Activated naive CD4-positive, alpha-beta T cell (primary cell): ENCODE data around the gene SLC22A4.

ENCODE experiments used
- DNase-seq, 4 experiments: peaks; one replicate each; lab custom pipeline; 2025; lab: John Stamatoyannopoulos, UW

The SLC22A4 gene

DNA sequence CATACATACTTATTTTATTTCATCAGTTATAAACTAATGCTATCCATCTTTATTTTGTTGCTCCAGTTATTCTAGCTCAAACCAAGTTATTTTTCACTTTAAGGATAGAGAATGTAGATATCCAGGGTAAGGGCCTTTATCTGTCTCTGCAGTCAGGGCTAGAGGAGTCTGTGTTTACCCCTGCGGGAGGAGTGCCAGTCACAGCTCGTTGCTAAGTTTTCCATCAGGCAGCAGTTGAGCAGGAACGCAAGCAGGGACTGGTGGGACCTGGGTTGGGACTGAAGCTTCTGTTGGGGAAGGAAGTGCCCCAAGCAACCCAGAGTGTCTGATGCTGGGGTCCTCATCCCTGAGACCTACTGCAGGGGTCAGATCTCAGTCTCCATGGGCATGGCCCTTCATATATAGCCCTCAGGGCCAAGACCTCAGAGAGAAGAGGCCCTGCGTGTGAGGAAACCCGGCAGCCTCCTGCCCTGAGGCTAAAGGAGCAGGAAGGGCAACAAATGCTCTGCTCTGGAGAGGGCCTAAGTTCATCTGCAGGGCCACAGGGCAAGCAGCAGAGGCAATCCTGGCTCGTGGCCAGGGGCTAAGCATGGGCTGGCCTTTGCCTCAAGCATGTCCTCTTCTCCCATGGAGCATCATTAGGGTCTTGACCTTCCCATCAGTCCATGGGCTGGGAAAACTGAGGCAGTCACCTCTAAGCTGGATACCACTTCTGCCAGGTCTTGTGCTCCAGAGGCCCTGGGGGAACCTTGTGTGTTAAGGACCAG lies 6.6 kb downstream of the SLC22A4 start:
- DNase-seq = no peak

- DNase-seq = no peak
Observed at GRCh38 chr5:132301344-132302271, 7.4 kb downstream of the SLC22A4 start.

- DNase-seq = no peak
Observed at GRCh38 chr5:132302413-132302812, 8.2 kb downstream of the SLC22A4 start.

DNA sequence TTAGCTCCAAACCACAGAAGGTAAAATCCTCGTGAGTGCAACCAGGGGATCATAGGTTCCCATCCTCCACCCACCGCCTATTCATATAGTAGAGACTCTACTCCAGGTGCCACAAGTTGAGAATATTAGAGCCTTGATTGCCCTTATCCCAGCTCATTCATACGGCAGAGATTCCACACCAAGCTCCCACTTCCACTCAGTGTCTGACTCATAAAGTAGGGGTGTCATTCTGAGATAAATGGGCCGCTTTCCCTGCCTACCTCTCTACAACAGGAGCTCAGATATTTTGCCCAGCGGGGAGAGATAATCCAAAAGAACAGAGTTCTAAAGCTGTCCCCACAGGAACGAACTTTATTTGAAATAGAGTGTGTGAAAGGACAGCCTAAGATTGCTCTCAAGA lies 9.4 kb downstream of the SLC22A4 start:
- no peak for DNase-seq

DNA sequence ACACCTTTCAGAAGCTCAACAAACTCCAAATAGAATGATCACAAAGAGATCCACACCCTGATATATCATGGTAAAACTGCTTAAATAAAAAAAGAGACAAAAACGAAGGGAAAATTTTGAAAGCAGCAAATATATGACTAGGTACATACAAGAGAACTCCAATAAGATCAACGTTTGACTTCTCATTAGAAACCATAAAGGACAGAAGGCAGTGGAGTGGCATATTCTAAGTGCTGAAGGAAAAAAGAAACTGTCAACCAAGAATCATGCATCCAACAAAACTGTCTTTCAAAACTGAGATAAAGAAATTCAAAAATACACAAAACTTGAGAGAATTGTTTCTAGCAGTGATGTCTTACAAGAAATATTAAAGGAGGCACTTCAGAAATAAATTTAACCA lies 11.2 kb downstream of the SLC22A4 start:
- DNase-seq = no peak

DNA sequence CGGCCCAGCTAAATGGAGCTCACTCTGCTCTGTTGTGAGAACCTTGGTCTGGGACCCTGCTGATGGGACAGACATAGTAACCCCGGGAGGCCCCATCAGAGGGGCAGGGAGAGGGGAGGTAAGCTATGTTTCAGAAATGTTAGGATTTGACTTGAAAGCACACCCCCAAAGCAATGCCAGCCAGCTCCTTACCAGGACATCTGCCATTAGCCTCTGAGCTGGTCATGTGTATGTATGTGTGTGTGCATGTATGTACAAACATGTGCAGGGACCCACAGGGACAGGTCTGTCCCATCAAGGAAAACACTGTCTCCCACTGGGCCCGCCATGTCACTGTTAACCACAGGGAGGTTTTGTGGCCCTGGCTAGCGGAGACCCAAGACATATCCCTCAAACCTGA lies 14.5 kb downstream of the SLC22A4 start:
- no peak for DNase-seq

GRCh38 chr5:132309679-132310078 lies 15.5 kb downstream of the SLC22A4 start:
- DNase-seq = no peak

DNA sequence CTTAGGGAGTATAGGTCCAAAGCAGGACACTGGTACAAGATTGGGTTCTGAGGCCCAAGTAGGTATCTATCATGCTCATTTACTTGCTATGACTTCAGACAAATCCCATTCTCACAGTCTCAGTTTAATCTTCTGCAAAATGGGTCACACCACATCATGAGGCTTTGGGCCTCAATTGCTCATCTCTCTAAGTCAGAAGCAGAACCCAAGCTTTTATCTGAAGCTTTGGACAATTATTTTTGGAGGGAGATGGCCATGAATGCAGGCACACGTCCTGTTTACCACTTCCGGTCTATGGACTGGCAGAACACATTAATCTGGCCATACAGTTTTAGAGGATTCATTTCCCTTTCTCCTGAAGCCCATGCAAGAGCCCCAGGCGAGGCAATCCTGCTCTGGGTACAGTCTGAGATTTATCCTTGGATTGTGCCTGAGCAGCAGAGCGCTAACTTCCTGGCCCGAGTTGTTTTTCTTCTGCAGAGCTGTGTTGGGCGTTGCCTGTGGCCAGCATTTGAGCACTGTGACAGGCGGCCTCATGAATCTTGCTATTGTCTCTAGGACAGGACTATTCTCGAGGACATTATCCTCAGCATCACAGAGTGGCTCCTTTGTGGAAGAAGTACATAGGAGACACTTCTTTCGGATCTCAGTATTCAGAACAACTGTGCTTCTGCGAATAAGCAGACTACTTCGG lies 16.1 kb downstream of the SLC22A4 start:
- DNase-seq = no peak

DNA sequence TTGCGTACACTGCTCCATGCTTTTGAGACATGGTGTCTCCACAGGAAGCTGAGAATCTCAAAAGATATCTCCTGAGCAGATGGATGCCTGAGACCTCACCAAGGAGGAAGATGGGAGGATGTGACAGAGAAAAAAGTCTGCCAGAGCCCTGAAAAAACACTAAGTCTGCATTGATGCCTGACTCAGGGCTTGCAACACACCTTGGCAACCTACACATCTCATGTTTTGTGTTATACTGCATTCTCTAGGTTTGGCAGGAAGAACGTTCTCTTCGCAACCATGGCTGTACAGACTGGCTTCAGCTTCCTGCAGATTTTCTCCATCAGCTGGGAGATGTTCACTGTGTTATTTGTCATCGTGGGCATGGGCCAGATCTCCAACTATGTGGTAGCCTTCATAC lies 19.2 kb downstream of the SLC22A4 start:
- DNase-seq = no peak

GRCh38 chr5:132313961-132314432 lies 19.8 kb downstream of the SLC22A4 start:
- DNase-seq = no peak

DNA sequence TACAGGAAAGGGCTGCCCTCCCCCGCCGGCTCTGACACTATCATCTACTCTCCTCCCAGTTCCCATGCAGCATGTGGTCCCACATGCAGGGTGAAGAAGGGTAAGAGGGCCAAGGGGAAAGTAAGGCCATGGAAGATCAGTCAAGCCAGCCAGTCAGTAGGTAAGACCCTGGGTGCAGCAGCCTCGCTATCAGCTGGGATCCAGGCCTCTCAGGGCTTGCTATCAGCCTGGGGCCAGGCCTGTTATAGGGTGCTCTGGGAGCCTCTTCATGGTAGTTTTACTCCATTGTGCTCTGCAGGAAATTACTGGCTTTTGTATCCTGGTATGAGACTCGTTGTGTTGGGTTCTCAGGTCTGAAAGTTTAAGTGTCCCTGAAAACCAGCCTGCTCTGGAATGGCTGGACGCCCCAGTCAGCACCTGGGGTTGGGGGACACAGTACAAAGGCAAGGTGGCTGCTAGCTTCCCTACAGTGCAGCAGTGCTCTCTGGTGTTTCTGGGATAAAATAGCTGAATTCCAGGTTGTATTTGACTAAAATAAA lies 21.4 kb downstream of the SLC22A4 start:
- no peak for DNase-seq

DNA sequence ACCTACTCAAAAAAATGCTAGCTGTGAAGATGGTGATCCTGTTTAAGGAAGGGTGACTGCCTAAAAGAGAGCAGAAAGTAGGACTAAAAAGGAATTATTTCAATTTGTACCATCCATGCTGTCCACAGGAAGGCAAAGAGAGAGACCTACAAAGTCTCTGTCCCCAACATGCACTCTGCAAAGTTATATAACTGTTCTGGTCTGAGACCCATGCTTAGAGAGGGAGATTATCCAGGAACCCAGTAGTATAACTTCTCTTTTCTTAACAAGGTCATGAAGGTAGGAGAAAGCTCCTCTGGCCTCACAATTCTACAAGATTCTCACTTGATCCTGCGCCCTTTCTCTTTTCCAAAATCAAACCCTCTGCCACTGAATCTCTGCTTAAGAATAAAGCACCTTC lies 25.8 kb downstream of the SLC22A4 start:
- DNase-seq = no peak

GRCh38 chr5:132321109-132321721 lies 27.0 kb downstream of the SLC22A4 start:
- DNase-seq = no peak

GRCh38 chr5:132322266-132322665 lies 28.1 kb downstream of the SLC22A4 start:
- DNase-seq = no peak

DNA sequence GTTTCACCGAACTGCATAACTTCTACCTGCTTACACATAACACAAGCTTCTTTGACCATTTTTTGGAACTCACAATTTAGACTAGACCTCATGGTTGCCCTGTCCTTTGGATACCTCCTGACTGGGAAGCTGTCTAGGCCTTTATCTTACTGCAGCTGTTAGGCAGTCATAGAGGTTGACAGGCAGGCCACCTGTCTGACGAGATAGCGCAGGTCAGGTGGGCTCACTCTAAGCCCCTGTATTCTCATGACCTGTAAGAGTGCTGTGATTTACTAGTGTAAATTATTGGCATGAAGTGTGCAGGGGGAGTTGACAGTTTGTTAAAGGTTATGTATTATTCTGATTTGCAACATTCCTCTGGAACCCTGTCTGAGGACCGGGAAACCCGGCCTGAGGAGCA lies 29.0 kb downstream of the SLC22A4 start:
- DNase-seq = no peak

- no peak for DNase-seq
Observed at GRCh38 chr5:132325691-132326090, 31.5 kb downstream of the SLC22A4 start.

- DNase-seq = no peak
Observed at GRCh38 chr5:132327252-132327955, 33.2 kb downstream of the SLC22A4 start.

DNA sequence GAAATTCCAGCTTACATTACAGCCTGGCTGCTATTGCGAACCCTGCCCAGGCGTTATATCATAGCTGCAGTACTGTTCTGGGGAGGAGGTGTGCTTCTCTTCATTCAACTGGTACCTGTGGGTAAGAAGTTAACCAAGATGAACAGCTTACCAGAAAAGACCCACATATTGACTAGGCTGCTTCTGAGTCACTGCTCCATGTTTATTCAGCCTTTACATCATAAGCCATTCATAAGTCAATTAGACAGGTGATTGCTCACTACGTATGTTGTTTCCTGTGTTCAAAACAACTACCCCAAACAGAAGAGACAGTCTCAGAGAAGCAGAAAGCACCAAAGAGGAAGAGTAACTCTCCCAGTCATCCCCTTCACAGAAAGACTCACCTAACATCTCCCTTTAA lies 40.6 kb downstream of the SLC22A4 start:
- no peak for DNase-seq

GRCh38 chr5:132335402-132335801 lies 41.2 kb downstream of the SLC22A4 start:
- DNase-seq = no peak

GRCh38 chr5:132339502-132339901 lies 45.3 kb downstream of the SLC22A4 start:
- DNase-seq = no peak
